Measurements from ENCODE around the gene SENP5. TPM values are rescaled to one million over a fixed set of nuclear protein-coding genes. Genes with fewer than 3 reads are reported as not detected.

The SENP5 gene
- total RNA-seq, 1 donor from 2014 or later = 38.1 TPM

- no peak for DNase-seq (ENCODE audit: low spot score)
- H3K27me3 Mint-ChIP-seq (ENCODE audit: unreplicated experiment) = no peaks in the 10 kb centered on the region
- H3K27ac Mint-ChIP-seq (ENCODE audit: unreplicated experiment) = no peak overlapping the region
- H3K4me1 Mint-ChIP-seq (ENCODE audit: unreplicated experiment) = no peaks in the 10 kb centered on the region
- no peak for TF ChIP-seq CTCF (IDR thresholded peaks at IDR 0.05; ENCODE audit: unreplicated experiment)
- no peak overlapping the region for H3K4me3 Mint-ChIP-seq (ENCODE audit: unreplicated experiment)
- peaks cover 8% of the 10 kb centered on the region for H3K36me3 Mint-ChIP-seq (ENCODE audit: low read depth, unreplicated experiment)
- H3K9me3 Mint-ChIP-seq (ENCODE audit: unreplicated experiment) = no peaks in the 10 kb centered on the region
Observed at GRCh38 chr3:196920733-196921132, 53.0 kb downstream of the SENP5 start.

GRCh38 chr3:196927571-196928453 lies 60.1 kb downstream of the SENP5 start:
- Mint-ChIP-seq H3K27ac (ENCODE audit: unreplicated experiment) (no peak overlapping the region), H3K9me3 (ENCODE audit: unreplicated experiment) (no peaks in the 10 kb centered on the region), H3K4me3 (ENCODE audit: unreplicated experiment) (no peak overlapping the region), H3K27me3 (ENCODE audit: unreplicated experiment) (peaks cover 3% of the 10 kb centered on the region), H3K36me3 (ENCODE audit: low read depth, unreplicated experiment) (peaks cover 36% of the 10 kb centered on the region), H3K4me1 (ENCODE audit: unreplicated experiment) (no peaks in the 10 kb centered on the region)
- no peak for TF ChIP-seq CTCF (IDR thresholded peaks at IDR 0.05; ENCODE audit: unreplicated experiment)
- DNase-seq (ENCODE audit: low spot score) = no peak

- no peaks in the 10 kb centered on the region for H3K4me1 Mint-ChIP-seq (ENCODE audit: unreplicated experiment)
- no peak overlapping the region for H3K4me3 Mint-ChIP-seq (ENCODE audit: unreplicated experiment)
- no peaks in the 10 kb centered on the region for H3K9me3 Mint-ChIP-seq (ENCODE audit: unreplicated experiment)
- no peak for TF ChIP-seq CTCF (IDR thresholded peaks at IDR 0.05; ENCODE audit: unreplicated experiment)
- no peak overlapping the region for H3K27ac Mint-ChIP-seq (ENCODE audit: unreplicated experiment)
- peaks cover 3% of the 10 kb centered on the region for H3K27me3 Mint-ChIP-seq (ENCODE audit: unreplicated experiment)
- no peak for DNase-seq (ENCODE audit: low spot score)
- H3K36me3 Mint-ChIP-seq (ENCODE audit: low read depth, unreplicated experiment) = peaks cover 43% of the 10 kb centered on the region
Observed at GRCh38 chr3:196931157-196931556, 63.4 kb downstream of the SENP5 start.

- Mint-ChIP-seq H3K27me3 (ENCODE audit: unreplicated experiment) (peaks cover 1% of the 10 kb centered on the region), H3K27ac (ENCODE audit: unreplicated experiment) (no peak overlapping the region), H3K36me3 (ENCODE audit: low read depth, unreplicated experiment) (peaks cover 51% of the 10 kb centered on the region), H3K9me3 (ENCODE audit: unreplicated experiment) (no peaks in the 10 kb centered on the region), H3K4me1 (ENCODE audit: unreplicated experiment) (no peaks in the 10 kb centered on the region), H3K4me3 (ENCODE audit: unreplicated experiment) (no peak overlapping the region)
- TF ChIP-seq CTCF (IDR thresholded peaks at IDR 0.05; ENCODE audit: unreplicated experiment) = no peak
- DNase-seq (ENCODE audit: low spot score) = no peak
Observed at GRCh38 chr3:196931828-196932587, 64.3 kb downstream of the SENP5 start.

GRCh38 chr3:196932600-196932999 lies 64.9 kb downstream of the SENP5 start:
- Mint-ChIP-seq H3K27me3 (ENCODE audit: unreplicated experiment) (peaks cover 1% of the 10 kb centered on the region), H3K36me3 (ENCODE audit: low read depth, unreplicated experiment) (peaks cover 57% of the 10 kb centered on the region), H3K4me1 (ENCODE audit: unreplicated experiment) (no peaks in the 10 kb centered on the region), H3K9me3 (ENCODE audit: unreplicated experiment) (no peaks in the 10 kb centered on the region), H3K27ac (ENCODE audit: unreplicated experiment) (no peak overlapping the region), H3K4me3 (ENCODE audit: unreplicated experiment) (no peak overlapping the region)
- no peak for TF ChIP-seq CTCF (IDR thresholded peaks at IDR 0.05; ENCODE audit: unreplicated experiment)
- DNase-seq (ENCODE audit: low spot score) = no peak

All from endothelial cell (in vitro differentiated cells).